C4-2B (cell line): ENCODE results near the gene ZDHHC22.

Experiments
- ZFX ChIP-seq: fragments of 450-650 bp; IDR thresholded peaks from 2 replicates; pipeline ENCODE4 v1.6.1; 2017
- TF ChIP-seq, protein P1 (sequence below): fragments of 450-650 bp; conservative IDR thresholded peaks from 2 replicates; pipeline ENCODE4 v1.5.1; 2017; ENCODE audit warnings: mild to moderate bottlenecking

DNA sequence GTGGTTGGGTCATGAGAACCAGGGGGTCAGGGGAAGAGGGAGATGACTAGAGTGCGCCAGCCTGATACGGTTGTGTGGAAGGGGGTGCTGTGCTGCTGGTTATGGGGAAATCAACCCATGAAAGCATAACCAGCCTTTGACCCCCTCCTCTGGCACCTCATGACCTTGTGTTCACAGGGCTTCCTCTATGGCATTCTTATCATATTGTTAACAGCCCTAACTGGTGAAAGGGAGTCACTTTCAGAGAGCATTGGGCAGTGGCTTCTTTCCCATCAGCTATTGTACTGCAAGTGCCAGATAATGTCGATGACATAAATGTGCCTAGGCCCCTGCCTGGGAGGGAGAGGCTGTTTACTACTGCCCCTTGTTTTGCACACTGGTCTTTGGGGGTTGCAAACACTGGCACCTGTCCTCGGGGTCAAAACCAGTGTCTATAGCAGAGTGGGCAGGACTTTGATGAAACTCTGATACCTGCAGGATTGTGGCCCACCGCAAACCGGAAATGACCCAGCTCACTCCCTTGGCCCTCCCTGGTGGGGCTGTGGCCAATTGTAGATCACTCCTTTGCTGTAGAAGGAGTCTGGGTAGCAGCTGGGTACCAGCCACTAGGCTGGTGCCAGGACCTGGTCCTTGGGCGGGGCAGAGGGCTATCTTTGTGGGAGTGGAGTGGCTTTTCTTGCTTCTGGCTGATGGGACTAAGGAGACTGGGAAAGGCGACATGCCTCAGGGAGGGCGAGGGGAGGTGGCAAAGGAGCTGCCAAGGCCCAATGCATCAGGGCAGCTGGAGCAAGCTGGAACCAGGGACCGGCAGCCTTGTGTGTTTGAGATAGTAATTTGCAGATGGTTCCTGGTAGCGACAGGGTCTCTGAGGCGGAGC, 39.4 kb upstream of the ZDHHC22 start:
- TF ChIP-seq, protein P1, sequence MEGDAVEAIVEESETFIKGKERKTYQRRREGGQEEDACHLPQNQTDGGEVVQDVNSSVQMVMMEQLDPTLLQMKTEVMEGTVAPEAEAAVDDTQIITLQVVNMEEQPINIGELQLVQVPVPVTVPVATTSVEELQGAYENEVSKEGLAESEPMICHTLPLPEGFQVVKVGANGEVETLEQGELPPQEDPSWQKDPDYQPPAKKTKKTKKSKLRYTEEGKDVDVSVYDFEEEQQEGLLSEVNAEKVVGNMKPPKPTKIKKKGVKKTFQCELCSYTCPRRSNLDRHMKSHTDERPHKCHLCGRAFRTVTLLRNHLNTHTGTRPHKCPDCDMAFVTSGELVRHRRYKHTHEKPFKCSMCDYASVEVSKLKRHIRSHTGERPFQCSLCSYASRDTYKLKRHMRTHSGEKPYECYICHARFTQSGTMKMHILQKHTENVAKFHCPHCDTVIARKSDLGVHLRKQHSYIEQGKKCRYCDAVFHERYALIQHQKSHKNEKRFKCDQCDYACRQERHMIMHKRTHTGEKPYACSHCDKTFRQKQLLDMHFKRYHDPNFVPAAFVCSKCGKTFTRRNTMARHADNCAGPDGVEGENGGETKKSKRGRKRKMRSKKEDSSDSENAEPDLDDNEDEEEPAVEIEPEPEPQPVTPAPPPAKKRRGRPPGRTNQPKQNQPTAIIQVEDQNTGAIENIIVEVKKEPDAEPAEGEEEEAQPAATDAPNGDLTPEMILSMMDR, result no peak
- no peak for TF ChIP-seq ZFX
